Lower leg skin (tissue), 4 donors: ENCODE results near the gene UTF1. TPM values are rescaled to one million over a fixed set of nuclear protein-coding genes. Genes with fewer than 3 reads are reported as not detected.

ENCODE experiments used
- DNase-seq, 2 donors: peaks; one replicate each; pipeline ENCODE4 v3.0.0-alpha.2; 2019; ENCODE audit warnings: low spot score in 2 of 2
- H3K4me3 ChIP-seq: fragments of 200-600 bp; sonication (generic); 2 replicates; pipeline ENCODE4 v1.5.1; 2017; ENCODE audit warnings: mild to moderate bottlenecking, low read depth; ENCODE audit not compliant: poor library complexity, severe bottlenecking
- POLR2A ChIP-seq, 2 donors: fragments of 450-650 bp; IDR thresholded peaks; one replicate each; pipeline ENCODE4 v1.6.1; 2016 to 2017; ENCODE audit warnings: antibody characterized with exemption in 2 of 2, mild to moderate bottlenecking in 1 of 2, moderate library complexity in 1 of 2
- WGBS, 2 donors: methylation state at CpG; one replicate each; pipeline ENCODE4 v1.1.5; 2018; 5-methylcytosine and 5-hydroxymethylcytosine counted together
- intact Hi-C: fragments of 100-400 bp; cut with DNase I; formaldehyde crosslinking; loops from one replicate; pipeline ENCODE4 v1.15.0; 2023; ENCODE audit warnings: low total_unique reads
- total RNA-seq, 4 donors: library from RNA; depleted of rRNA; stranded (reverse); fragments of >200 nt; gene quantifications; one replicate each; pipeline ENCODE4 v1.1.0, GENCODE V29; 2016
- TF ChIP-seq, protein P1 (sequence below), 3 donors: fragments of 450-650 bp; IDR thresholded peaks; one replicate each; pipeline ENCODE4 v1.5.1; 2016; ENCODE audit warnings: antibody characterized with exemption in 3 of 3, mild to moderate bottlenecking in 3 of 3, moderate library complexity in 2 of 3

Gene UTF1
- total RNA-seq, 4 donors from 2014 or later: not detected

DNA sequence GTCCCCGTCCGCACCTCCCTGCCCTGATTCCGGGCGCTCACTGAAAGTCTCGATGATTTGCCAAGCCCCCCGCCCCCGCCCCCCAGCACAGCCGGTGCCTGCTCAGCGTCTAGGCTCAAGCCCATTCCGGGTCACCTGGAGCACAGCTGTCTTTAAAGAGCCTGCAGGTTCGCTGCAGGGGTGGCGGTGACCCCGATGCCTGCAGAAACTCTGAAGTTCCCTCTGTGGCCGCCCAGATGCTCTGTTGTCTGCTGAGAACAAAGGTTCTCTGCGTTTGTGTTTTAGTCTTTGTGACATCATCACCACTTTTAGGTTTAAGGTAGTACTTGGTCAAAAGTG is 8.4 kb downstream of the UTF1 start:
- TF ChIP-seq, protein P1, sequence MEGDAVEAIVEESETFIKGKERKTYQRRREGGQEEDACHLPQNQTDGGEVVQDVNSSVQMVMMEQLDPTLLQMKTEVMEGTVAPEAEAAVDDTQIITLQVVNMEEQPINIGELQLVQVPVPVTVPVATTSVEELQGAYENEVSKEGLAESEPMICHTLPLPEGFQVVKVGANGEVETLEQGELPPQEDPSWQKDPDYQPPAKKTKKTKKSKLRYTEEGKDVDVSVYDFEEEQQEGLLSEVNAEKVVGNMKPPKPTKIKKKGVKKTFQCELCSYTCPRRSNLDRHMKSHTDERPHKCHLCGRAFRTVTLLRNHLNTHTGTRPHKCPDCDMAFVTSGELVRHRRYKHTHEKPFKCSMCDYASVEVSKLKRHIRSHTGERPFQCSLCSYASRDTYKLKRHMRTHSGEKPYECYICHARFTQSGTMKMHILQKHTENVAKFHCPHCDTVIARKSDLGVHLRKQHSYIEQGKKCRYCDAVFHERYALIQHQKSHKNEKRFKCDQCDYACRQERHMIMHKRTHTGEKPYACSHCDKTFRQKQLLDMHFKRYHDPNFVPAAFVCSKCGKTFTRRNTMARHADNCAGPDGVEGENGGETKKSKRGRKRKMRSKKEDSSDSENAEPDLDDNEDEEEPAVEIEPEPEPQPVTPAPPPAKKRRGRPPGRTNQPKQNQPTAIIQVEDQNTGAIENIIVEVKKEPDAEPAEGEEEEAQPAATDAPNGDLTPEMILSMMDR (IDR thresholded peaks at IDR 0.05): no peak
- no peak for TF ChIP-seq POLR2A (IDR thresholded peaks at IDR 0.05)
- 14 to 19% methylated on average over 11 to 13 of the region's 15 CpGs for WGBS, 2 donors
- H3K4me3 ChIP-seq: no peak overlapping the region
- DNase-seq: no peak
- intact Hi-C loops: no loop called here

DNA sequence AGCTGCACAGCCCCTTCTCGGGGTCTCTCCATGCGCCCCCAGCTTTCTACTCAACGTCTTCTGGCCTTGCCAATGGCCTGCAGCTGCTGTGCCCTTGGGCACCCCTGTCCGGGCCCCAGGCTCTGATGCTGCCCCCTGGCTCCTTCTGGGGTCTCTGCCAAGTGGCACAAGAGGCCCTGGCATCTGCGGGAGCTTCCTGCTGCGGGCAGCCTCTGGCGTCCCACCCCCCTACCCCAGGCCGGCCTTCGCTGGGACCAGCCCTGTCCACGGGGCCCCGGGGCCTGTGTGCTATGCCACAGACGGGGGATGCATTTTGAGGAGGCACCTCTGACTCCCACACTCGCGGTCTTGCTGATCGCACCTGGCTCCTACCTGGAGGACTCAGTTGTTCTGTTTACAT is 10.0 kb downstream of the UTF1 start:
- H3K4me3 ChIP-seq: no peak overlapping the region
- TF ChIP-seq, protein P1 (IDR thresholded peaks at IDR 0.05): no peak
- TF ChIP-seq POLR2A (IDR thresholded peaks at IDR 0.05): no peak
- no peak for DNase-seq
- WGBS, 2 donors: 67 to 83% methylated on average over 13 to 15 of the region's 15 CpGs
- intact Hi-C loops: no loop called here

DNA sequence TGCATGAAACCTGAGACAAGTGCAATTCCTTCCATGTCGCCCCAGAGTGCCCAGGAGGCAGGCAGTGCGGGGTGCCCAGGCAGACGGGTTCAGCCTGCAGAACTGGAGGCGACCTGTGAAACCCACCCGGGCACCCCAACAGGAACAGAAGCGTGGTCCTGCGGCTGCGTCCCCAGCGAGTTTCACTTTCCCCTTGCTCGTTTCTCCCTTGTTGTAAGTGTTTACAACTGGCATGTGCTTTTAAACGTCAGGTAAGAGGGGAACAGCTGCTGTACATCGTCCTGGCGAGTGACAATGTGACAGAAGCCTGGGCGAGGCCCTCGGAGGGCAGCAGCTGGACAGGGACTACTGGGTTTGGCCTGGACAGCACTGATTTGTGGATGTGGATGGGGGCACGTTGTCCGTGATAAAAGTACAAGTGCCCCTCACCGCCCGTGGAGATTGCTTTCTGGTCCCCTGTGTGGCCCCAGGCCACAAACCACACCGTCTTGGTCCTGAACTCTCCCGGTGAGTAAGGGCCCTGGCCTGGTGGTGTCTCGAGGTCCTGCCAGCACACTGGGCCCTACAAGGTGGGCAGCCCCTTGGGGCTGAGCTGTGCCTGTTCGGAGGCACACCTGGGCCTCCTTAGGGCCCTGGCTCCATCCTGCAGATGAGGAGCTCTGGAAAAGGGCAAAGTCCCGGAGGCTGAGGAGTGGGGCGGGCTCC is 11.6 kb downstream of the UTF1 start:
- no peak for DNase-seq
- no peak overlapping the region for H3K4me3 ChIP-seq
- WGBS, 2 donors: 43 to 44% methylated on average over 21 to 22 of the region's 25 CpGs
- no peak for TF ChIP-seq POLR2A (IDR thresholded peaks at IDR 0.05)
- TF ChIP-seq, protein P1 (IDR thresholded peaks at IDR 0.05): no peak
- intact Hi-C loops: no loop called here

DNA sequence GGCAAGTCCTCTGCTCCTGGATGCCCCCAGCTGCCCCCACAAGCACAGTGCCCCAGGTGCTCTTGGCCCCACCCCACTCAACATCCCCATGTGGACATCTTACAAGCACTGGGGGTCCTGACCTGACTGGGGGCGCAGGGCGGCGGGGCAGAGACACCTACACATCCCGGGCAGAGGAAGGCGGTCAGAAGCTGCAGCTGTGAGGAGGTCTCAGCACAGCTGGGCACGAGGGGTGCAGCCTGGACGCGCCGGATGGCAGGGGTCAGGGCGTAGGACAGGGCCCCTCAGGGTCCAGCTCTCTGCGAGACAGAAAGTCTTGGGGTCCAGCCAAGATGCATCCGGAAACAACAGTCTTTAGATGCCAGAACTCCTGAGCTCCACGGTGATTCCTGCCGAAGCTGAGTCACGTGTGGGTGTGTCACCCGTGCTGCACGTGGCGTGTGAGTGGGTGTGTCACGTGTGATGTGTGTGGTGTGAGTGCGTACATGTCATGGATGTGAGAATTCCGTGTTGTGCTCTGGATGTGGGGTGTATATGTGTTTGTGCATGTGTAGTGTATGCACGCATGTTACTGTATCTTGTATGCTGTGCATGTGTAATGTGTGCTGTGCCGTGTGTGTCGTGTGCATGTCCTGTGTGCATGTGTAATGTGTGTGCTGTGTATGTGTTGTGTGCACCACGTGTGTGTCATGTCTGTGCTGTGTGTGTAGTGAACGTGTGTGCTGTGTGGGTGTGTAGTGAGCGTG is 12.8 kb downstream of the UTF1 start:
- TF ChIP-seq POLR2A (IDR thresholded peaks at IDR 0.05): no peak
- TF ChIP-seq, protein P1 (IDR thresholded peaks at IDR 0.05): no peak
- intact Hi-C loops: no loop called here
- DNase-seq: no peak
- H3K4me3 ChIP-seq: no peak overlapping the region
- 65 to 66% methylated on average over 23 to 27 of the region's 27 CpGs for WGBS, 2 donors

DNA sequence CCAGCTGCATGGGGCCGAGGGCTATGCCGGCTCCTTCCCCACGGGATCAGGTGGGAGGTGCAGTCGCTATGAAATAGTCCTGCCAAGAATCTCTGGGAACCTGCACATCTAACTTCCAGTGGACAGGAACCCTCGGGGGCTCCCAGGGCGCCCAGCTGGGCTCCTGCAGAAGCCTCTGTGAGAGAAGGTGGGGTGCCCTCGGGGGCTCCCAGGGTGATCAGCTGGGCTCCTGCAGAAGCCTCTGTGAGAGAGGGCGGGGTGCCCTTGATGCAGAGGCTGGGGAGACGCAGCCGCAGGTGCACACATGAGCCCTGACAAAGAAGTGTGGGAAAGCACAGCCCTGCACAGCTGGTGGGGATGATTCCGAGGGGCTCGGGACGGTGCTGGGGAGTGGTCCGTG is 13.6 kb downstream of the UTF1 start:
- TF ChIP-seq, protein P1 (IDR thresholded peaks at IDR 0.05): no peak
- no peak for TF ChIP-seq POLR2A (IDR thresholded peaks at IDR 0.05)
- no peak for DNase-seq
- H3K4me3 ChIP-seq: no peak overlapping the region
- intact Hi-C loops: no loop called here
- WGBS, 2 donors: 34 to 38% methylated on average over 11 to 14 of the region's 14 CpGs
